ENCODE results near the gene HSPG2.
"Not testable (repeated sequence)": the region's sequence is repeated elsewhere in the genome, so short reads cannot be mapped to it uniquely, and the experiment has no call there.

HSPG2 gene

DNA sequence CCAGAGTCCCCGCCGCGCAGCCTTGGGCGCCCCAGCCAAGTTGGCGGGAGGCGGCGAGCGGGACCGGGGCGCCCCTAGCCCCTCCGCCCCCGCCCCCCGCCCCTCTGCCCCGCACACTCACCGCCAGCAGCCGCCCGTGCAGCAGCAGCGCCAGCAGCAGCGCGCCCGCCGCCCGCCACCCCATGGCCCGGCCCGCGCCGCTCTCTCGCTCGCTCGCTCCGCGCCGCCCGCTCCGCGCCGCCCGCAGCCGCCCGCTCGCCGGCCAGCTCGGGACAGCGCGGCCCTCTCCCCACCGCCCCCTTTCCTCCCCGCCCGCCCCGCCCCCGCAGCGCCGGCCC is at the start of gene HSPG2:
TSS of gene HSPG2 (minus strand) at position 277 of the 338 bp plus-strand sequence. CDS start at position 184, 93 bp downstream.
- TF ChIP-seq, protein P1, sequence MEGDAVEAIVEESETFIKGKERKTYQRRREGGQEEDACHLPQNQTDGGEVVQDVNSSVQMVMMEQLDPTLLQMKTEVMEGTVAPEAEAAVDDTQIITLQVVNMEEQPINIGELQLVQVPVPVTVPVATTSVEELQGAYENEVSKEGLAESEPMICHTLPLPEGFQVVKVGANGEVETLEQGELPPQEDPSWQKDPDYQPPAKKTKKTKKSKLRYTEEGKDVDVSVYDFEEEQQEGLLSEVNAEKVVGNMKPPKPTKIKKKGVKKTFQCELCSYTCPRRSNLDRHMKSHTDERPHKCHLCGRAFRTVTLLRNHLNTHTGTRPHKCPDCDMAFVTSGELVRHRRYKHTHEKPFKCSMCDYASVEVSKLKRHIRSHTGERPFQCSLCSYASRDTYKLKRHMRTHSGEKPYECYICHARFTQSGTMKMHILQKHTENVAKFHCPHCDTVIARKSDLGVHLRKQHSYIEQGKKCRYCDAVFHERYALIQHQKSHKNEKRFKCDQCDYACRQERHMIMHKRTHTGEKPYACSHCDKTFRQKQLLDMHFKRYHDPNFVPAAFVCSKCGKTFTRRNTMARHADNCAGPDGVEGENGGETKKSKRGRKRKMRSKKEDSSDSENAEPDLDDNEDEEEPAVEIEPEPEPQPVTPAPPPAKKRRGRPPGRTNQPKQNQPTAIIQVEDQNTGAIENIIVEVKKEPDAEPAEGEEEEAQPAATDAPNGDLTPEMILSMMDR (IDR thresholded peaks at IDR 0.05; ENCODE audit: borderline replicate concordance, control extremely low read depth, extremely low read depth, insufficient read depth, missing control alignments): no peak
- in situ Hi-C loops (cut with MboI; ENCODE audit: low sequenced_read_pairs, unreplicated experiment): no loop called here
- DNase-seq (ENCODE audit: low spot score): no peak

DNA sequence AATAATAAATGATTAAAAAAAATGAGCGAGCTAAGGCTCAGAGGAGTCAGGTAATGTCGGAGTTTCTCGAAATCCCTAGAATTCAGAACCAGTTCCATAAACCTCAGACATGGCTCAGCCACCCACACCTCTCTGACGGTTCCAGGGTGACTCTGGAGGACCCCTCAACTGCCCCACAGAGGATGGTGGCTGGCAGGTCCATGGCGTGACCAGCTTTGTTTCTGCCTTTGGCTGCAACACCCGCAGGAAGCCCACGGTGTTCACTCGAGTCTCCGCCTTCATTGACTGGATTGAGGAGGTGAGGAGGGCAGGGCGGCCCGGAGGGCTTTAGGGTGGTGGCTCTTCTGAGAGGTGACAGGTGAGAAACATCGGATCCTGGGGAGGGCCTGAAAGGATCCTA is 49.3 kb upstream of the HSPG2 start:
- DNase-seq (ENCODE audit: low spot score); in situ Hi-C loops (cut with MboI; ENCODE audit: low sequenced_read_pairs, unreplicated experiment): not testable (repeated sequence)

DNA sequence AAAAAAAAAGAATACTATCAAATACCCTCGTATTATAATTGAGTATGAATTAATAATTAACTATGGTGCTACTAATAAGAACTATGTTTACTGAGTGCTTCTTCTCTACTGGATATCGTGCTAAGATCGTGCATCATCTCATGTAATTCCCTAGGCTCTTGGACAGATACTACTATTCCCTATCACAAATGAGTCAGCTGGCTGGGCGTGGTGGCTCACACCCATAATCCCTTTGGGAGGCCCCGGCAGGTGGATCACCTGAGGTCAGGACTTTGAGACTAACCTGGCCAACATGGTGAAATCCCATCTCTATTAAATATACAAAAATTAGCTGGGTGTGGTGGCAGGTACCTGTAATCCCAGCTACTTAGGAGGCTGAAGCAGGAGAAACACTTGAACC is 48.8 kb upstream of the HSPG2 start:
- in situ Hi-C loops (cut with MboI; ENCODE audit: low sequenced_read_pairs, unreplicated experiment); DNase-seq (ENCODE audit: low spot score): not testable (repeated sequence)

DNA sequence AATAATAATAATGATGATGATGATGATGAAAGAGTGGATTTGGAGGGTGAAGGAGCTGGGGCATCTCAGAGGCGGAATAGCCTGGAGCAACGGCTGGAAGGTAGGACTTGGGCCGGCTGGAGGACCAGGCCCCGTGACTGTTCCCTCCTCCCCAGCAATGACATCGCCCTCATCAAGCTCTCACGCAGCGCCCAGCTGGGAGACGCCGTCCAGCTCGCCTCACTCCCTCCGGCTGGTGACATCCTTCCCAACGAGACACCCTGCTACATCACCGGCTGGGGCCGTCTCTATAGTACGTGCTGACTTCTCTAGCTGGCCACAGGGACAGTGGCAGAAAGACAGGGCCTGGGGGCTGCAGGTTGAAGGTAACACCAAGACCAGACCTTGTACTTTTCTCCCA is 46.4 kb upstream of the HSPG2 start:
- DNase-seq (ENCODE audit: low spot score); in situ Hi-C loops (cut with MboI; ENCODE audit: low sequenced_read_pairs, unreplicated experiment): not testable (repeated sequence)

DNA sequence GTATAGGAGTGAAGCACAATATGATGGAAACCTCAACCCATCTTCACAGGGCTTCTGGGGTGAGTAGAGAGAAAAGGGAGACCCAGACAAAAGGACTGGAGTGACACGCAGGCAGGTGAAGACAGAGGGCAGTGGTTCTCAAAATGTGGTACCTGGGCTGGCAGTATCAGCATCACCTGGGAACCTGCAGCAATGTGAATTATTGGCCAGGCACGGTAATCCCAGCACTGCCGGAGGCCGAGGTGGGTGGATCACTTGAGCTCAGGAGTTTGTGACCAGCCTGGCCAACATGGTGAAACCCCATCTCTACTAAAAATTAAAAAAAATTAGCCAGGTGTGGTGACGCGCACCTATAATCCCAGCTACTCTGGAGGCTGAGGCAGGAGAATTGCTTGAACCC is 45.0 kb upstream of the HSPG2 start:
- in situ Hi-C loops (cut with MboI; ENCODE audit: low sequenced_read_pairs, unreplicated experiment); DNase-seq (ENCODE audit: low spot score): not testable (repeated sequence)

DNA sequence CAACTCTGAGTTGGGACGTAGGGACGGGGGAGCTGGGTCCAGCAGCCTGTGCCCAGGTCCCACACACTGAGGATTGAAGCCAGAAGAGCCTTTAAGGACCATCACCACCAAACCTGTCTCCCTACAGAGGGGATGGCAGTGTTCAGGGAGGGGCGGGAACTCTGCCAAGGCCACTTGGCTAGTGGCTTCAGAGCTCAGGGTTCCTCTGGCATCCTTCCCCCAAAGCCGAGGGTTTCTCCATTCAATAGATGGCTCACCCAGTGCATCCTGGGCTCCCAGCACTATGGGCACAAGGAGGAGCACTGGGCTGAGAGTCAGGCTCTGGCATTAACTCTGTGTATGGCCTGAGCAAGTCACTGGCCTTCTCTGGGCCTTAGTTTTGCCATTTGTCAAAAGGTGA is 44.1 kb upstream of the HSPG2 start:
- in situ Hi-C loops (cut with MboI; ENCODE audit: low sequenced_read_pairs, unreplicated experiment); DNase-seq (ENCODE audit: low spot score): not testable (repeated sequence)

DNA sequence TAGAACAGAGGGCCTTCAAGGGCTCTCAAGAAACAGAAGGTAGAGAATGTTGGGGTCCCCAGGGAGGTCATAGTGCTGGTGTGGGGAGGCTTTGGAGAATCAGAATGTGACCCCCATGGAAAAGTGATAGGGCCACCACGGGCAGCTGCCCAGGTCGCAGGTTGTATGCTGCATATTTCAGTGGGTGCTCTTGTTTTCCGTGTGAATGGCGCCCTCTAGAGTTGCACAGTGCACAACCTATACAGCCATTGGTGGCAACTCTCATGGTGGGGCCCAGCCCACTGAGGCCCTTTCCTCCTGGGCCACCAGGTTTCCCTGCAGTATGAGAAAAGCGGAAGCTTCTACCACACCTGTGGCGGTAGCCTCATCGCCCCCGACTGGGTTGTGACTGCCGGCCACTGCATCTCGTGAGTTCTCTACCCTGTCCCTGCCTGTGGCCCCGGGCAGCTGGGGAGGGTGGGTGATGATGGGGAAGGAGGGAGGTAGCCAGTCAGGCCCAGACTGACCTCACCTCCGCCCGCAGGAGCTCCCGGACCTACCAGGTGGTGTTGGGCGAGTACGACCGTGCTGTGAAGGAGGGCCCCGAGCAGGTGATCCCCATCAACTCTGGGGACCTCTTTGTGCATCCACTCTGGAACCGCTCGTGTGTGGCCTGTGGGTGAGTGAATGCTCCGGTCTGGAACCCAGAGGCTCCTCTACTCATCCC is 43.6 kb upstream of the HSPG2 start:
- in situ Hi-C loops (cut with MboI; ENCODE audit: low sequenced_read_pairs, unreplicated experiment); DNase-seq (ENCODE audit: low spot score): not testable (repeated sequence)

DNA sequence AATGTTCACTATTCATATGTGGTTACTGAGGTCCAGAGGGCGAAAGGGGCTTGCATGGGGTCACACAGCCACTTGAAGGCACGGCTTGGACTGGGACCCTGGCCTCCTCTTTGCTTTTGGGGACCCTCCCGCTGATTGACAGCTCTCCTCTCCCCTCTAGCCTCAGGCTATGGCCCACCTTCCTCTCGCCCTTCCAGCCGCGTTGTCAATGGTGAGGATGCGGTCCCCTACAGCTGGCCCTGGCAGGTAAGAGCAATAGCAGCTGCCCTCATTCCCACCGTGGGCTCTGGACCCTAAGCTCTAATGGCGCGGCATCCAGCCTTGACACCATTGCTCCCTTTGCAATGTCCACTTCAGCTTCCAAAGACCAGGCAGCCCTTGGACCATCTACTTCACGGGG is 41.1 kb upstream of the HSPG2 start:
- DNase-seq (ENCODE audit: low spot score); in situ Hi-C loops (cut with MboI; ENCODE audit: low sequenced_read_pairs, unreplicated experiment): not testable (repeated sequence)

DNA sequence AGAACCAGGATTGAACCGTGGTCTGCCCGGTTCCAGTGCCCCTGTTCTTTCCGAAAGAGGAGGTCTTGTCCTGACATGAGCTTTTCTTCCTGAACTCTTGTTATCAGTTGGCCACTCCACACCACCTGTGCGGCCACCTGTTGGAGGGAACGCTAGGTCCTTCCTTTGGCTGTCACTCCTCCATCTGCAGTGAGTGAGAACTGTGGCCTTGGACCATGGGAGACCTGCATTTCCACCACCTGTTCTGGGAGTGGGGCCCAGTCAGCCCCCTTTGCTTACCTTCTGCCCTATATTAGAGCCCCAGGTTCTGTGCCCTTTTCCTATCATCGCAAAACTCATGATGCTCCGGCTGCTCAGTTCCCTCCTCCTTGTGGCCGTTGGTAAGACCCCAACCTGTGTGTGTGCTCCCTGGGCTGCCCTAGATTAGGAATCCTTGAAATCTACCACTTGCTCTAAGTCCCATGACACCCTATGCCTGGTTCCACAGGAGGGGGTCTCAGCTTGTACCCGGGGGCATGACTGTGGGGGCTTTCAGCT is 39.7 kb upstream of the HSPG2 start, which contains the start of gene CELA3B:
TSS of gene CELA3B (plus strand) at position 320 of the 537 bp plus-strand sequence. CDS start at position 338, 18 bp downstream.
- DNase-seq (ENCODE audit: low spot score); in situ Hi-C loops (cut with MboI; ENCODE audit: low sequenced_read_pairs, unreplicated experiment): not testable (repeated sequence)

DNA sequence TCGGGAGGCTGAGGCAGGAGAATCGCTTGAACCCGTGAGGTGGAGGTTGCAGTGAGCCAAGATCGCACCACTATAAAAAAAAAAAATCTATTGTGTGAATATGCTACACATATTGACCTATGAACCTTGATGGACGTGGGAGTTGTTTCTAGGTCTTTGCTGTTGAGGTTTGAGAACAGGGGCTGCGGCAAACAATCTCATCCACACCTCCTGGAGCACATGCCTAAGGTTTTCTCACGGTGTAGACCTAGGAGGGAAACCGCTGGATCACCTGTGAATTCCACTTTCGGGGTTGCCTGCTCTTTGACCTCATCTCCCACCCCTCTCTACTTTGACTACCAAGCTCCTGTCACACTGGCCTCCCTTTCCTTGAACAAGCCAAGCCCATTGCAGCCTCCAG is 38.2 kb upstream of the HSPG2 start:
- DNase-seq (ENCODE audit: low spot score); in situ Hi-C loops (cut with MboI; ENCODE audit: low sequenced_read_pairs, unreplicated experiment): not testable (repeated sequence)

DNA sequence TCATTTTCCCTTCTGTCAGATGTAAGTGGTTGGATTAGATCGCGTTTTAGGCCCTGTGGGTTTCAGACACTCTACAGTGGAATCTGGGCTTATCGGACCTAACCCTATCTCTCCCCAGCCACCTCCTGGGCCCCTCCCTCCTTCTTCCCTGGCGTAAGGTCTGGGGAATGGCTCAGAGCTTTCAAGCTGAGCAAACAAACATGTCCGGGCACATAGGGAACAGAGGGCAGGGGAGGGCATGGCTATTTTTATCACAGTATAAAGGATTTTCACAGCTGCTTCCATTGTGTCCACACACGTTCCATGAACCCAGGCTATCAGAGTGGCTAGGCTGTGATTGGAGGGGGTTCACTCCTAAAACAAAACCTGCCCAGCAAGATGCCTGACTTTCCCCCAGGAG is 37.6 kb upstream of the HSPG2 start:
- in situ Hi-C loops (cut with MboI; ENCODE audit: low sequenced_read_pairs, unreplicated experiment): loop anchor here (25.0 kb wide), 1 partner anchor 737 kb away; no protein-coding TSS in a partner anchor
- not testable (repeated sequence) for DNase-seq (ENCODE audit: low spot score)

DNA sequence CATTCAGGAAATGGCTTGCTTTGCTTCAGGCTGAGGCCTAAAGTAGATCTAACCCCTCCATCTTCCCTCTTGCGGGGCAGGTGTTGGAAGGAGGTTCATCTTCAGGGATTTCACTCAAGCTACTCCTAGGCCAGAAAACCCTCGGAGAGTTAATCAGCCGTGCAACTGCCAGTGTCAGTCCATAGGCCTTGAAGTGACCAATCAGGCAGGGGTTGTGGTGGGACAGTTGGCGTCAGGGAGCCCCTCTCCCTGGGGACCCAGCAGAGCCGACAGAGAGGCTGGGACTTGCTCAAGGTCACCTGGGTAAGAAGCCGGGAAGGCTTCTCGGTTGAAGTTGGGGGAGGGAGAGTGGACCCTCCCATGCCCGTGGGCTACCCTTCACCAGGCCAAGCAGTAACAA is 36.8 kb upstream of the HSPG2 start:
- DNase-seq (ENCODE audit: low spot score): not testable (repeated sequence)
- in situ Hi-C loops (cut with MboI; ENCODE audit: low sequenced_read_pairs, unreplicated experiment): loop anchor here (25.0 kb wide), 1 partner anchor 737 kb away; no protein-coding TSS in a partner anchor

DNA sequence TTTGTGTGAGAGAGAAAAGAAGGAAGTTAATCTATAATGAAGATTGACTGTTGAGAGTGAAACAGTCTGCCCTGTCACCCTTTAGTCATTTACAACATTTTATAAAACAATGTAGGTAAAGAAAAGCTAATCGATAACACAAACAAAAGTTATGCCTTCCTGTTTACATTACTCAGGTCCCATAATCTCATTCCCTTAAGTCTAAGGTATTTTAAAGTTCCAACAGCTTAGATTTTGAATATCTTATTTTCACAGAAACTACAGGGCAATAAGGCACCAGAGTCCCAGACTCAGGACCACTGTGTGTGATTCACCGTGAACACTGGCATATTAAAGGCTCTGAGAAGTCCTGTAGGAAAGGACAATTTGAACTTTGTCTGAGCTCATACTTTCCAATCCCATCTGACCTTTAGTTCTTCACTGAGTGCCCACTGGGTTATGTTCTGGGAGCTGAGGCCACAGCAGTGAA is 35.9 kb upstream of the HSPG2 start:
- DNase-seq (ENCODE audit: low spot score): not testable (repeated sequence)
- in situ Hi-C loops (cut with MboI; ENCODE audit: low sequenced_read_pairs, unreplicated experiment): loop anchor here (25.0 kb wide), 1 partner anchor 736 kb away; no protein-coding TSS in a partner anchor

DNA sequence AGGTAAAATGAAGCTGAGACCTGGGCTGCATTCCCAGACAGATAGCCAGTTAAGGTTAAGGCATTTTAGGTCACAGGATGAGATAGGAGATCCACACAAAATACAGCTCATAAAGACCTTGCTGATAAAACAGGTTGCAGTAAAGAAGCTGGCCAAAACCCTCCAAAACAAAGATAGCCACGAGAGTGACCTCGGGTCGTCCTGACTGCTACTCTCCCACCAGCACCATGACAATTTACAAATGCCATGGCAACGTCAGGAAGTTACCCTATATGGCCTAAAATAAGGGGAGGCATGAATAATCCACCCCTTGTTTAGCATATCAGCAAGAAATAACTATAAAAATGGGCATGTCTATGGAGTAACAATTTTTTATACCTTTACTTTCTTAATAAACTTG is 33.4 kb upstream of the HSPG2 start:
- in situ Hi-C loops (cut with MboI; ENCODE audit: low sequenced_read_pairs, unreplicated experiment): loop anchor here (25.0 kb wide), 1 partner anchor 733 kb away; no protein-coding TSS in a partner anchor
- DNase-seq (ENCODE audit: low spot score): not testable (repeated sequence)

DNA sequence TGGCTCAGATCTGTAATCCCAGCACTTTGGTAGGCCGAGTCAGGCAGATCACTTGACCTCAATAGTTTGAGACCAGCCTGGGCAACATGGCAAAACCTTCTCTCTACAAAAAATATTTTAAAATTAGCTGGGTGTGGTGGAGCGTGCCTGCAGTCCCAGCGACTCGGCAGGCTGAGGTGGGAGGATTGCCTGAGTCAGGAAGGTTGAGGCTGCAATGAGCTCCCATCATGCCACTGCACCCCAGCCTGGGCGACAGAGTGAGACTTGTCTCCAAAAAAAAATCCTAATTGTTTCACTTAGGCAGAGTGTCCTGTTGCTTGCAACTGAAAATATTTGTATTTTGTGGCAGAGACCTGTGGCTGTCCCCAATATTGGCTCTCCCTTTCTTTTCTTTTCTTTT is 32.0 kb upstream of the HSPG2 start:
- DNase-seq (ENCODE audit: low spot score): not testable (repeated sequence)
- in situ Hi-C loops (cut with MboI; ENCODE audit: low sequenced_read_pairs, unreplicated experiment): loop anchor here (10.0 to 25.0 kb wide), 2 partner anchors 294 to 732 kb away; no protein-coding TSS in a partner anchor

DNA sequence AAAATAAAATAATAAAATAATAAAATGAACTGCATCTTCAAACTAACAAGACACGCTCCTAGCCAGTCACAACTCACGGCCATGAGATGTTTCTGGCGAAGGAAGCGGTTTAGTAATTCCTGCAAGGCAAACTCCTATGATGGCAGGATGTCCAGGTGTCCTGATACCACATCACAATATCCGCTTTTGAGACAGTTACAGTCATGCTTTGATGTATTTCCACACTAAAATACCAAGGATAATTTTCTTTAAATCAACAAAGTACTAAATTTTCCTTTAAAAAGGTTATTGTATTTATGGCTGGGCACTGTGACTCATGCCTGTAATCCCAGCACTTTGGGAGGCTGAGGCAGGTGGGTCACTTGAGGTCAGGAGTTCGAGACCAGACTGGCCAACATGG is 30.1 kb upstream of the HSPG2 start:
- not testable (repeated sequence) for DNase-seq (ENCODE audit: low spot score)
- in situ Hi-C loops (cut with MboI; ENCODE audit: low sequenced_read_pairs, unreplicated experiment): loop anchor here (10.0 to 25.0 kb wide), 2 partner anchors 292 to 730 kb away; no protein-coding TSS in a partner anchor
